ACHN (cell line): ENCODE results near the gene NOTUM.

Experiments used
- DNase-seq: peaks from one replicate; pipeline ENCODE4 v3.0.0-alpha.2; 2015
- in situ Hi-C: cut with HindIII; loops from 2 replicates; pipeline ENCODE4 v1.10.0; 2017; ENCODE audit warnings: low sequenced_read_pairs, low pct_ligation_motif_present, low pct_unique_long_range_greater_than_20kb

Gene NOTUM

GRCh38 chr17:81961087-81961511 lies at the start of gene NOTUM:
NOTUM (minus strand) TSS chr17:81961187; CDS start chr17:81960909, 278 bp downstream.
- DNase-seq: peak; percentile 53
- in situ Hi-C loops: no loop called here

- in situ Hi-C loops: no loop called here
- DNase-seq: no peak
Observed at GRCh38 chr17:82009413-82009812, 48.4 kb upstream of the NOTUM start.

- in situ Hi-C loops: no loop called here
- DNase-seq: no peak
Observed at GRCh38 chr17:82008941-82009405, 48.0 kb upstream of the NOTUM start.

- in situ Hi-C loops: no loop called here
- no peak for DNase-seq
Observed at GRCh38 chr17:82008258-82008940, 47.4 kb upstream of the NOTUM start.

- peak; percentile 37 for DNase-seq
- in situ Hi-C loops: no loop called here
Observed at GRCh38 chr17:82007495-82008257, 46.7 kb upstream of the NOTUM start.

- in situ Hi-C loops: no loop called here
- DNase-seq: no peak
Observed at GRCh38 chr17:82007228-82007494, 46.2 kb upstream of the NOTUM start.

- in situ Hi-C loops: no loop called here
- DNase-seq: peak; percentile 43
Observed at GRCh38 chr17:82006468-82007227, 45.7 kb upstream of the NOTUM start.

GRCh38 chr17:82005701-82006348 lies 44.8 kb upstream of the NOTUM start:
- in situ Hi-C loops: no loop called here
- no peak for DNase-seq

- in situ Hi-C loops: no loop called here
- no peak for DNase-seq
Observed at GRCh38 chr17:82004517-82005455, 43.8 kb upstream of the NOTUM start.

- peak; percentile 95 for DNase-seq
- in situ Hi-C loops: no loop called here
Observed at GRCh38 chr17:82003411-82004381, 42.7 kb upstream of the NOTUM start.

GRCh38 chr17:82001571-82002056 lies 40.6 kb upstream of the NOTUM start:
- in situ Hi-C loops: no loop called here
- no peak for DNase-seq

- in situ Hi-C loops: no loop called here
- DNase-seq: no peak
Observed at GRCh38 chr17:82000803-82001570, 40.0 kb upstream of the NOTUM start.

- DNase-seq: no peak
- in situ Hi-C loops: no loop called here
Observed at GRCh38 chr17:81999976-82000802, 39.2 kb upstream of the NOTUM start.

- in situ Hi-C loops: no loop called here
- no peak for DNase-seq
Observed at GRCh38 chr17:81999587-81999975, 38.6 kb upstream of the NOTUM start.

GRCh38 chr17:81998691-81999438 lies 37.9 kb upstream of the NOTUM start:
- in situ Hi-C loops: no loop called here
- DNase-seq: no peak
